Left cardiac atrium (tissue), 4 donors: ENCODE data around the gene PLXNC1. TPM values are rescaled to one million over a fixed set of nuclear protein-coding genes. Genes with fewer than 3 reads are reported as not detected.

Experiments
- ATAC-seq, 2 donors: fragments of 200-7000 bp; cut with Tn5 transposase; one replicate each; pipeline ENCODE4 v1.9.1; 2020; ENCODE audit warnings: mild to moderate bottlenecking in 2 of 2, moderate library complexity in 2 of 2
- DNase-seq: peaks from one replicate; pipeline ENCODE4 v3.0.0-alpha.2; 2020
- intact Hi-C, 2 donors: fragments of 100-400 bp; cut with DNase I; formaldehyde crosslinking; loops; one replicate each; pipeline versions ENCODE4 v1.14.1 to v1.15.1; 2022 to 2023
- total RNA-seq, 2 donors: library from RNA; stranded (reverse); fragmentation: NEBNext Ultra II Directional; extraction: Animal tissue kit (Norgen Biotek cat#: 25700); gene quantifications; one replicate each; pipeline ENCODE4 v1.2.1, GENCODE V29; 2021
- donor health status: DM: no; HTN: yes; CAD: no.
- donor health status: DM: no; HTN: yes; CAD: no; lungs with severe emphysema.
- donor health status: DM: yes; HTN: yes; CAD: no.
- donor health status: Dilated cardiomyopathy.

Gene PLXNC1
- total RNA-seq, 2 donors from 2014 or later, result 3.2 to 4.1 TPM

- DNase-seq (no peak), ATAC-seq (no peak)
- intact Hi-C loops, result no loop called here
Measured at GRCh38 chr12:94127239-94128131, 20.9 kb upstream of the PLXNC1 start.

- no peak for DNase-seq
- intact Hi-C loops, result no loop called here
- ATAC-seq, result no peak
Measured at GRCh38 chr12:94128280-94128679, 20.1 kb upstream of the PLXNC1 start.

DNA sequence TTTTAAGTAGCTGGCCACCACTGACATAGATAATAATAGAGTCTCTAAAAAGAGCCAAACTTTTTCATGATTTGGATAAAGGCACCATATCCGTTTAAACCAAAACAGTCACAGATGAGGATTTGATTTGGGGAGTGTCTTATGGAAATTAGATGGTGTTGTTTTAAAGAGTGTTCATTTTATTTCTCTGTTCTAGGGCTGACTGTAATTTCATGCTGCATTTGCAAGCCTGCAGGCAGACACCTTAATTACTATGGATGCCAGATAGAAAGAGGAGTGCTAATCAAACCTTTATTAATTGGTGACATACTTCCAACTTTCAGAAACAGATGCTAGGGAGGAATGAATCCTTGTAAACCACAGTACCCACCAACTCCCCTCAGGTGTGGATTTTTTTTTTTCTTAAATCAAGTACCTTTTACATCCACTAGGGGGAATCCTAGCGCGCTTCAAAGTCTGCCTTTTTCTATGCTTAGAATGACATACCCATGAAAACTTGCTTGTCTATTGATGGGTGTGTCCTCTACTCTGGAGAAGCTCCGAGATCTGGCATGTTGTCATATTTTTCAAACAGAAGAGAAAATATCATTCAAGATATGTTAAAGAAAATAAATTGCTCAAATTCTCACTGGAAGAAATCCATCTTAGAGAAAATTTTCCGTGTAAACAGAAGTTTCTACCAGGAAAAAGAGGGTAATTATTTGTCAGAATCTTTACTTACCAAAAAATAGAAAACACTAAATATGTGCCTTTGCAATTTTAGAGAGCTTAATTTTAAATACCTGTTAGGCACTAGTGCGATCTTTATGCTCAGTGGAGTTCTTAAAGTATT is 14.2 kb upstream of the PLXNC1 start:
- DNase-seq (no peak), ATAC-seq (peak; percentile 65 to 87)
- intact Hi-C loops, result no loop called here

DNA sequence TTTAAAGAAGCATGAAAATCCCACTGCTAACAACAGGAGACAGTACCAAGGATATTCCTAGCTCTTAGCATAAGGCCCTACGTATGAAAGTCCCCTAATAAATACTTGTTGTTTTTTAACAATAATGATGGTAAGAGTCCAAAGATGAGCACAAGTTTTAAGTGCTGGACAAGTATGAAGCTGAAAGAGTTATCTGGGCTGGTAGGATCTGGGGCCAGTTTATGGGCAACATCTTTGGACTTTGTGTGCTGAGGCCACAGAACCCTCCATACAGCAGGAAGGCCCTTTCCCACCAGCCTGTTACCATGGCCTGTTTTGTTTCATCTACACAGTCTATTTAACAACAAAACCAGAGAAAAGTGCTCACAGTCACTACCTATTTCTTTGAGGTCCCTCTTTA is 12.5 kb upstream of the PLXNC1 start:
- intact Hi-C loops, result no loop called here
- no peak for DNase-seq
- no peak for ATAC-seq

GRCh38 chr12:94139816-94140215 is 8.6 kb upstream of the PLXNC1 start:
- intact Hi-C loops, result loop anchor here (5.0 to 10.0 kb wide), 2 partner anchors 325 to 392 kb away; no protein-coding TSS in a partner anchor
- no peak for DNase-seq

DNA sequence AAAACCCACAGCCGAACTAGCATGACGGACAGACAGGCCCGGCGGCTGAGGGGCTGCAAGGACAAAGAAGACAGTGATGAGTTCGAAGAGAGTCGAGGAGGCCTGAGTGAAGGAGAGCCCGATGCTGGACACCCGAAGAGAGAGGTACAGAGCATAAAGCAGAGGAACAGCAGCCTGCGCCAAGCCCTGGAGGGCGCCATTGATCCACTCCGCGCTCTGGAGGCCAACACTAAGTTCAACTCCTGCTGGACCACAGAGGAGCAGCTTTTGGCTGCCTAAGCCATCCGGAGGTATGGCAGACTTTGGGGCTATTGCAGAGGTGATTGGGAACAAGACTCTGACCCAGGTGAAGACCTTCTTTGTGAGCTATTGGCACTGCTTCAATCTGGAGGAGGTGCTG is 7.8 kb upstream of the PLXNC1 start:
- intact Hi-C loops, result loop anchor here (5.0 to 10.0 kb wide), 2 partner anchors 324 to 392 kb away; no protein-coding TSS in a partner anchor
- DNase-seq, result no peak
- ATAC-seq, result peak in 1 of 2 donors; percentile 40

More at GRCh38 chr12:94139816-94140215, 8.6 kb upstream of the PLXNC1 start:
- no peak for ATAC-seq

DNA sequence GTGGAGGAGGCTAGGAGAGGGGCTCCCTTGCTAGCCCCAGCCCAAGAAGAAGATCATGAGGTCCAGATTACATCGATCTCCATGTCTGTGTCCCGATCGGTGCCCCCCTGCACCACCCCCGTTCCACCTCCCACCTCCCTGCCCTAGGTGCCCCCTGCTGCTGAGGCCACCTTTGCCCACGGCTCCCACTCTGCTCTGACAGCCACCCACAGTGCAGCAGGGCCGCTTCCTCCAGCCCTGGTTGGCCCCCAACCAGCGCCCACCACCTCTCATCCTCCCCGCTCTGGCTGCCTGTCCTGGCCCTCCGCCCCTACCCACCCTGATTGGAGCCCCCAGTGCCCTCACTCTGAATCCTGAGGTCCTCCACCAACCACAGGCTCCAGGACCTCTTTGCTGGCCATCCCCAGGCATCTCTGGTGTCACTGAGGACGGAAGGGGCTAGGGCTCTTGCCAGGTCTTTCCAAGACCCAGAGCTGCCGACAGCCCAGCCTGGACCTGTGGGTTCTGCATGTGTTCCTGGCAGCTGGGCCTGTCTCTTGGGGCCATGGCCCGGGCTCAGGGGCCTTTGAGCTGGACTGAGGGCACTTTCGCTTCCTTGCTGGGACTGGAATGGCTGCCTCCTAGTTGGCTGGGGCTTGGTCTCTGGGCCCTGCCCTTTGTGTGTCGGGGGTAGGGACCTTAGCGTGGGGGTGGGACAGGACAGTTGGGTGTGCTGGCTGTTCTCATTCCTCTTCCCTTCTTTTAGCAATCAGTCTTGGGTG is 7.2 kb upstream of the PLXNC1 start:
- DNase-seq (no peak), ATAC-seq (no peak)
- intact Hi-C loops, result loop anchor here (5.0 to 10.0 kb wide), 2 partner anchors 324 to 391 kb away; no protein-coding TSS in a partner anchor

DNA sequence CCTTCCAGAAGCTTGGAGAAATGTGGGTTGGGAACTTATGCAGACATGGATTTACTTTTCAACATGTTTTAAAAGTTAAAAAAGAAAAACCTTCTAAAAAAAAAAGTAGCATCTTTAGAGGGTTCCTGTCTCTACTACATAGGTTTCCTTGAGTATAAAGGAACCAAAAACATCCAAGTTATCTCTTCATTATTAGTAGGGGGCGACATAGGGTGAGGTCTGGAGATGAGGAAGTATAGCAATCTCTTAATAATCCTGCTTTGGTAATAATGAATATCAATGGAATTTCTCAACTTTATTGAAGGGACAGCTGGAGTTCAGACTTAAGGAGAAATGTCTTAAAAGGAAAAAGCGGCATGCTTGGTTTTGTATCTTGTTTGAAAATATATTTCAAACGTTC is 6.5 kb upstream of the PLXNC1 start:
- DNase-seq (no peak), ATAC-seq (no peak)

DNA sequence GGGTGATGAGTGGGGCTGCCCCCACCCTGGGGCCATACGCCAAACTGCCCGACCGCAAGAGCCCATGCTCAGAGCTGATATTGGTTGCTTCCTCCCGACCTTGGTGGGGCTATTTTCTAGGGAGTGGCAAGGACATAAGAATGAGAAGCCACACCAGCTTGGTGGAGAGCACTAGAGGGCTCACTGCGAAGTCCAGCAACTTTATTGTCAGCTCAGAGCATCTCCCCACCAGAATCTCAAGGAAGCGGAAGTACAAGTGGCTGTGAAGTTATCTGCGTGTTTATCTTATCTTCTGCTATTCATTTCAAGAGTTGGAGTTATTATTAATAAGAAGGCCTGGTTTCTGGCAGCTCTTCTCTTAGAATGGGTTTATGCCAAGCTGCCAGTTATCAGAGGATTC is 4.9 kb upstream of the PLXNC1 start:
- ATAC-seq (no peak), DNase-seq (no peak)
- intact Hi-C loops, result loop anchor here (5.0 to 10.0 kb wide), 2 partner anchors 321 to 389 kb away; no protein-coding TSS in a partner anchor

More for the DNA sequence above, 6.5 kb upstream of the PLXNC1 start:
- intact Hi-C loops, result loop anchor here (5.0 to 10.0 kb wide), 2 partner anchors 323 to 390 kb away; no protein-coding TSS in a partner anchor

- DNase-seq (no peak), ATAC-seq (no peak)
- intact Hi-C loops, result loop anchor here (2.0 to 10.0 kb wide), 3 partner anchors 321 to 389 kb away; no protein-coding TSS in a partner anchor
Measured at GRCh38 chr12:94143951-94144350, 4.4 kb upstream of the PLXNC1 start.

GRCh38 chr12:94144781-94145180 is 3.6 kb upstream of the PLXNC1 start:
- intact Hi-C loops, result loop anchor here (2.0 to 10.0 kb wide), 3 partner anchors 320 to 388 kb away; no protein-coding TSS in a partner anchor
- DNase-seq (no peak), ATAC-seq (no peak)

DNA sequence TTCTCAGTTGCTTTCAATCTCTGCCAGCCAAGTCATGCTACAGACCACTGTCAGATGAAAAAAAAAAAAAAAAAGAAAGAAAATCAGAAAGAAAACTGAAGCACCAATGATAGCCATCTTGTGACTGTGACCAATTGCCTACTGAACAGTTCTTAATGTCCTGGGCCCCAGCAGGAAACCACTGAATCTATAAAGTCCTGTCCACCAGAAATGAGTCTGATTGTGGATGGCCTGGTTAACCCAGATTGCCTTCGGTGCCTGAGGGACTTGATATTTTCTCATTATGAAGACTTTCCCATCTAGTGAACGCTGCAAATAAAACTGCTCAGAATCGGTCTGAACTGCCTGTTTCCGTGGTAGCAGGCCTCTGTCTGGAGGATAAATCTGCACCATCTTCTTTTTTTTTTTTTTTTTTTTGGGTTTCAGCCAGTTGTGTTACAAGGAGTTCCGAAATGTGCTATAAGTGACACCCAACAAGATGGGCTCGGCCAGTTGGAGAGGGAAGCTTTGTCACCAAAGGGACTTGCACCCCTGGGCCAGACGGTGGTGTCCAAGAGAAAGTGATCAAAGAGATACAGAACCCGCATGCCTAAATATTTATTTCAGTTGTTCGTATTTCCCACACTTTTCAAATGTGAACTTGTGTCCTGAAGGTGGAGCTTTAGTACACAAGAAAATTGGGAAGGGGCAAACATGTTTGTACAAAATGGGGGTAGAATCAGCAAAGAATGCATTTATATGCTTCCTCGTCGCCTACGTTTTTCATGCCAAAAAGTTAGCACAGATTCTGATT is 3.0 kb upstream of the PLXNC1 start:
- no peak for ATAC-seq
- intact Hi-C loops, result loop anchor here in 1 of 2 donors (2.0 to 10.0 kb wide), 2 partner anchors 319 to 387 kb away; no protein-coding TSS in a partner anchor

GRCh38 chr12:94146166-94146936 is 2.0 kb upstream of the PLXNC1 start:
- ATAC-seq (no peak), DNase-seq (no peak)
- intact Hi-C loops, result loop anchor here in 1 of 2 donors (10.0 kb wide), 1 partner anchor 318 kb away; no protein-coding TSS in a partner anchor

More for the DNA sequence above, 3.0 kb upstream of the PLXNC1 start:
- DNase-seq, result no peak

DNA sequence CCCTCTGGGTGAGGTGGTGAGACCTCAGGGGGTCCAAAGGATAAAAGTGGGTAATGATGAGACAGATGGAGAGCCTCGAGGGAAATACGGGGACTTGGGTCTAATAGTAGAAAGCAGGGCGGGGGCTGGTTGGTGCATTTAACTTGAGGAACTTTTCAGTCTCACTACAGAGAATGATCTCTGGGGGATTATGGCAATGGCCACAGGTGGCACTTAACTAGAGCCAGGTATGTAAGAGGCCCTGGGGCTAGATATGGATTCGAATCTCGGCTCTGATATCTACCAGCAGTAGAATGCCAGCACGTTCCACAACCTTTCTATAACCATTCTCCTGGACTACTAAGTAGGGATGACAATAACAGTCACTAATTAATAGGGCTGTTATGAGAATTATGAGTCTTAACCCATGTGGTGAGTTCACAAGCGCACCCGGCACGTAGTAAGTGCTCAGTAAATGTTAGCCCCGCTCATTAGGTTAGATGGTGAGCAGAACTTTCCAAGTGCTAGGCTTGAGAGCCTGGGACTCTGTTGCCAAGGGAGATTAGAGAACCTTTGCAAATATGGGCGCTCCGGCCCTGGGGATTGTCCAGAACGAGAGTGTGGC is 888 bp upstream of the PLXNC1 start:
- intact Hi-C loops, result loop anchor here in 1 of 2 donors (10.0 kb wide), 1 partner anchor 317 kb away; no protein-coding TSS in a partner anchor
- DNase-seq (no peak), ATAC-seq (no peak)

DNA sequence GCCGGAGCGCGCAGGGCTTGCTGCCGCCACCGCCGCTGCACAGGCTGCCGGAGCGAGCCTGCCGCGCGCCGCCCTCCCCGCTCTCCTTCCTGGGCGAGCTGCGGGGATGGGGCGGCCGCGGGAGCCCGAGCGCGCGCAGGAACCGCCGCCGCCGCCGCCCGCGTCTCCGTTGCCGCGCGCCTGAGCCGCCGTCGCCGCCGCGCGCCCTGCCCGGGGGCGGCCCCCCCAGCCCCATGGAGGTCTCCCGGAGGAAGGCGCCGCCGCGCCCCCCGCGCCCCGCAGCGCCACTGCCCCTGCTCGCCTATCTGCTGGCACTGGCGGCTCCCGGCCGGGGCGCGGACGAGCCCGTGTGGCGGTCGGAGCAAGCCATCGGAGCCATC is 352 bp downstream of the PLXNC1 start:
- DNase-seq, result no peak
- intact Hi-C loops, result loop anchor here in 1 of 2 donors (10.0 kb wide), 1 partner anchor 316 kb away; no protein-coding TSS in a partner anchor
- ATAC-seq, result peak in 1 of 2 donors; percentile 4

GRCh38 chr12:94149119-94149780 is 873 bp downstream of the PLXNC1 start:
- intact Hi-C loops, result loop anchor here in 1 of 2 donors (10.0 kb wide), 1 partner anchor 316 kb away; no protein-coding TSS in a partner anchor
- peak; percentile 40 to 54 for ATAC-seq
- peak; percentile 44 for DNase-seq
